Osteocyte (in vitro differentiated cells): ENCODE results near the gene TPM1. TPM values are rescaled to one million over a fixed set of nuclear protein-coding genes. Genes with fewer than 3 reads are reported as not detected.

Experiments used
- DNase-seq: peaks from one replicate; pipeline ENCODE4 v3.0.0; 2021; ENCODE audit warnings: mixed read lengths; ENCODE audit not compliant: unreplicated experiment; ENCODE audit errors: extremely low spot score
- H3K27ac Mint-ChIP-seq: one replicate; pipeline ENCODE4 v1.8.0; 2021; ENCODE audit warnings: mild to moderate bottlenecking, mixed read lengths; ENCODE audit not compliant: unreplicated experiment
- H3K27me3 Mint-ChIP-seq: one replicate; pipeline ENCODE4 v1.8.0; 2021; ENCODE audit warnings: mixed read lengths; ENCODE audit not compliant: unreplicated experiment
- H3K36me3 Mint-ChIP-seq: one replicate; pipeline ENCODE4 v1.8.0; 2021; ENCODE audit warnings: mixed read lengths; ENCODE audit not compliant: unreplicated experiment
- H3K4me1 Mint-ChIP-seq: one replicate; pipeline ENCODE4 v1.8.0; 2021; ENCODE audit warnings: mixed read lengths; ENCODE audit not compliant: unreplicated experiment
- H3K4me3 Mint-ChIP-seq: one replicate; pipeline ENCODE4 v1.8.0; 2021; ENCODE audit warnings: mild to moderate bottlenecking, moderate library complexity, mixed read lengths; ENCODE audit not compliant: unreplicated experiment
- H3K9me3 Mint-ChIP-seq: one replicate; pipeline ENCODE4 v1.8.0; 2021; ENCODE audit warnings: mixed read lengths; ENCODE audit not compliant: unreplicated experiment
- CTCF ChIP-seq: fragments of 200-600 bp; sonication (generic); IDR thresholded peaks from 2 replicates; pipeline ENCODE4 v1.5.0; 2021; ENCODE audit warnings: antibody characterized with exemption, mild to moderate bottlenecking, moderate library complexity
- total RNA-seq: library from RNA; stranded (reverse); gene quantifications from 2 replicates; pipeline ENCODE4 v1.2.1, GENCODE V29; 2021

TPM1 gene
- total RNA-seq, 1 donor from 2014 or later: 1,747 TPM

GRCh38 chr15:62997441-62997840, 45.1 kb upstream of the TPM1 start:
- Mint-ChIP-seq H3K9me3 (no peaks in the 10 kb centered on the region), H3K36me3 (no peaks in the 10 kb centered on the region), H3K4me3 (no peak overlapping the region), H3K27ac (no peak overlapping the region), H3K27me3 (no peaks in the 10 kb centered on the region), H3K4me1 (peaks cover 47% of the 10 kb centered on the region)
- no peak for TF ChIP-seq CTCF
- no peak for DNase-seq

- Mint-ChIP-seq H3K27me3 (no peaks in the 10 kb centered on the region), H3K4me1 (peaks cover 39% of the 10 kb centered on the region), H3K4me3 (no peak overlapping the region), H3K27ac (no peak overlapping the region), H3K36me3 (no peaks in the 10 kb centered on the region), H3K9me3 (no peaks in the 10 kb centered on the region)
- TF ChIP-seq CTCF: no peak
- no peak for DNase-seq
Measured at GRCh38 chr15:62998262-62998890, 44.2 kb upstream of the TPM1 start.

GRCh38 chr15:62999178-62999577, 43.4 kb upstream of the TPM1 start:
- no peak overlapping the region for H3K4me3 Mint-ChIP-seq
- peak overlapping the region; percentile 15 for H3K27ac Mint-ChIP-seq
- DNase-seq: no peak
- H3K36me3 Mint-ChIP-seq: no peaks in the 10 kb centered on the region
- H3K4me1 Mint-ChIP-seq: peaks cover 43% of the 10 kb centered on the region
- TF ChIP-seq CTCF: no peak
- no peaks in the 10 kb centered on the region for H3K27me3 Mint-ChIP-seq
- H3K9me3 Mint-ChIP-seq: no peaks in the 10 kb centered on the region

- no peak for DNase-seq
- peaks cover 37% of the 10 kb centered on the region for H3K4me1 Mint-ChIP-seq
- no peaks in the 10 kb centered on the region for H3K27me3 Mint-ChIP-seq
- no peak overlapping the region for H3K4me3 Mint-ChIP-seq
- no peaks in the 10 kb centered on the region for H3K36me3 Mint-ChIP-seq
- no peak for TF ChIP-seq CTCF
- H3K9me3 Mint-ChIP-seq: no peaks in the 10 kb centered on the region
- no peak overlapping the region for H3K27ac Mint-ChIP-seq
Measured at GRCh38 chr15:62999923-63000561, 42.5 kb upstream of the TPM1 start.

- Mint-ChIP-seq H3K36me3 (no peaks in the 10 kb centered on the region), H3K27ac (no peak overlapping the region), H3K9me3 (no peaks in the 10 kb centered on the region), H3K27me3 (no peaks in the 10 kb centered on the region), H3K4me3 (no peak overlapping the region), H3K4me1 (peaks cover 30% of the 10 kb centered on the region)
- no peak for DNase-seq
- no peak for TF ChIP-seq CTCF
Measured at GRCh38 chr15:63000706-63001105, 41.8 kb upstream of the TPM1 start.
